ENCODE measurements around the gene CCDC102A.
A peak's percentile ranks its signal among the peaks of the same experiment; 100 is the strongest.

Gene CCDC102A

DNA sequence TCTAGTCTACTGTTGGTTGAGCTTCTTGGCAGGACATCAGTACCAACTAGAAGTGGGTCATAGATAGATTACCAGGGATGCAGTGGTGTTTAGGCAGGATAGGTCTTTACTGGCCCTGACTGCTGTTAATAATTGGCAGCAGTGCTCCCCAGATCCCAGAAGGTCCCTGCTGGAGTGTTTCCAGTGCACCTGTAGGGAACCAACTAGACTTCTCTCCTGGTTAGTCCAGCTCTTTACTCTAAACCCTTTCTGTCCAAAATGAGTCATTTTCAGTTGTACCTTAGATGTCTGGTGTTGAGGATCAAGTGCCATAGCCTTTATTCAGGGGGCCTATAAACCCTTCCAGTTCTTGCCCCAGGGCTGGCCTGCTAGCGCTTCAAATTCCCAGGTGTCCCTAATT lies 65.2 kb downstream of the CCDC102A start:
- TF ChIP-seq, protein P1, sequence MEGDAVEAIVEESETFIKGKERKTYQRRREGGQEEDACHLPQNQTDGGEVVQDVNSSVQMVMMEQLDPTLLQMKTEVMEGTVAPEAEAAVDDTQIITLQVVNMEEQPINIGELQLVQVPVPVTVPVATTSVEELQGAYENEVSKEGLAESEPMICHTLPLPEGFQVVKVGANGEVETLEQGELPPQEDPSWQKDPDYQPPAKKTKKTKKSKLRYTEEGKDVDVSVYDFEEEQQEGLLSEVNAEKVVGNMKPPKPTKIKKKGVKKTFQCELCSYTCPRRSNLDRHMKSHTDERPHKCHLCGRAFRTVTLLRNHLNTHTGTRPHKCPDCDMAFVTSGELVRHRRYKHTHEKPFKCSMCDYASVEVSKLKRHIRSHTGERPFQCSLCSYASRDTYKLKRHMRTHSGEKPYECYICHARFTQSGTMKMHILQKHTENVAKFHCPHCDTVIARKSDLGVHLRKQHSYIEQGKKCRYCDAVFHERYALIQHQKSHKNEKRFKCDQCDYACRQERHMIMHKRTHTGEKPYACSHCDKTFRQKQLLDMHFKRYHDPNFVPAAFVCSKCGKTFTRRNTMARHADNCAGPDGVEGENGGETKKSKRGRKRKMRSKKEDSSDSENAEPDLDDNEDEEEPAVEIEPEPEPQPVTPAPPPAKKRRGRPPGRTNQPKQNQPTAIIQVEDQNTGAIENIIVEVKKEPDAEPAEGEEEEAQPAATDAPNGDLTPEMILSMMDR (conservative IDR thresholded peaks at IDR 0.05; ENCODE audit: low read length), result no peak
- no peak for DNase-seq (ENCODE audit: low read depth)
- no peak overlapping the region for H3K4me3 ChIP-seq (ENCODE audit: low read length)

DNA sequence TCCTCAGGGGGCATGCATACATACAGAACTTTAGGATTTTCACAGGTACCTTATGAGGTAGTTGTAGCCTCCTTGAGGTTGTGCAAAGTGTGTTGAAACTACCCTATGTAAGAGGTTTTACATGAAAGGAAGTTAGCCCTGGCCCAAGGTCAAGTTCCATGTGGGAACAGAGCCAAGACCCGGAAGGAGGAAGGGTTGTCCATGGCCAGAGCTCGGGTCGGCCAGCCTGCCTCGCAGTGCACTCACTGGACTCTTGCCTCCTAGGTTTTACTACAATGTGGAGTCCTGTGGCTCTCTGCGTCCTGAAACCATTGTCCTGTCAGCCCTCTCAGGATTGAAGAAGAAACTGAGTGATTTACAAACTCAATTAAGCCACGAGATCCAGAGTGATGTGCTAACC lies 65.7 kb downstream of the CCDC102A start:
- no peak for DNase-seq (ENCODE audit: low read depth)
- TF ChIP-seq, protein P1 (conservative IDR thresholded peaks at IDR 0.05; ENCODE audit: low read length), result no peak

DNA sequence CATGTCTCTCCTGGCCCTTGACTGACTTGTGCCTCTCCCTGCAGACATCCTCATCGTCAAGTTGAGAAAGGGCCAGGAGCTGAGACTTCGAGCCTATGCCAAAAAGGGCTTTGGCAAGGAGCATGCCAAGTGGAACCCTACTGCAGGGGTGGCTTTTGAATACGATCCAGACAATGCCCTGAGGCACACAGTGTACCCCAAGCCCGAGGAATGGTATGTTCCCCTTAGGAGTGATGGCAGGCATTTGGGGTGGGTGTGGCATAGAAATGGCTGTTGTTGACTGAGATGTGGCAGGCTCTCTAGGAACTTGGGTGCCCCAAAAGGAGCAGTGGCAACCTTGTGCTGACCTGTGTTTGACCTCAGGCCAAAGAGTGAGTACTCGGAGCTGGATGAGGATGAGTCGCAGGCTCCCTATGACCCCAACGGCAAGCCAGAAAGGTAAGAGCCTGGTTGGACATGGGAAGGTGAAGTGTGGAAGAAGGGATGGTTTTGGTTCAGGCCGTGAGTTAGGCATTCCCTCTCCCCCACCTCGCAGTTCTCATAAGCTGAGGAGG lies 66.4 kb downstream of the CCDC102A start:
- DNase-seq (ENCODE audit: low read depth), result no peak
- no peak overlapping the region for H3K4me3 ChIP-seq (ENCODE audit: low read length)
- TF ChIP-seq, protein P1 (conservative IDR thresholded peaks at IDR 0.05; ENCODE audit: low read length), result no peak

More for the DNA sequence above, 65.7 kb downstream of the CCDC102A start:
- no peak overlapping the region for H3K4me3 ChIP-seq (ENCODE audit: low read length)

DNA sequence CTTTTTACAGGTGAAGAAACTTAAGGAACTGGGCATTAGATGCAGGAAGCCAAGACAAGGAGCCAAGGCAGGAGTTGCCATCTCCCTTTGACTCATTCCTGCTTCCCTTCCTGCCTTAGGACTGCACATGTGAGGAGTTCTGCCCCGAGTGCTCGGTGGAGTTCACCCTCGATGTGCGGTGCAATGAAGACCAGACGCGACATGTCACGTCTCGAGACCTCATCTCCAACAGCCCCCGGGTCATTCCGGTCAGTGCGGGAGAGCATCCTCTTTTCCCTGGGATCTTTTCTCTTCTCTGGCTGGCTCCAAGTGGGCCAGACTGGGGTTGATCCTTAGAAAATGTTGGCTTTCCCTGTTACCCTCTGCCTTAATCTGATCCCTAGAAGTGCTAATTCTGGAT lies 67.3 kb downstream of the CCDC102A start:
- DNase-seq (ENCODE audit: low read depth), result no peak
- H3K4me3 ChIP-seq (ENCODE audit: low read length), result no peak overlapping the region
- TF ChIP-seq, protein P1 (conservative IDR thresholded peaks at IDR 0.05; ENCODE audit: low read length), result no peak

DNA sequence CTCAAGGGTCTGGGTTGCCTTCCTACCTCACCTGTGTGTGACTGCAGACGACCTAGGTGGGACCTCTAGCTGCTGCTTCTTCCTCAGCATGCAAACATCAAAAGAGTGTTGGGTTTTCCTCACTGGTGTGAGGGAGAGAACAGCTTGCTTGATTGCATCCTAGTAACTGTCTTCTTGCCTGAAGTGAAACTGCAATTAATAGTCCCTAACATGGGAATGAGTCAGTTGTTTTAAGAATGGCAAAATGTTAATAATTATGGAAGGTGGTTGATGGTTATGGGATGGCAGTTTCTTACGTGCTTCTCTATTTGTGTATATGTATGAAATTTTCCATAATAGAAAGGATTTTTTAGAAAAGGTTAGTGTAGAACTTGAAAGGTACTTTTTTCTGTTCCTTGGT lies 68.0 kb downstream of the CCDC102A start:
- no peak overlapping the region for H3K4me3 ChIP-seq (ENCODE audit: low read length)
- TF ChIP-seq, protein P1 (conservative IDR thresholded peaks at IDR 0.05; ENCODE audit: low read length), result no peak
- DNase-seq (ENCODE audit: low read depth), result no peak

DNA sequence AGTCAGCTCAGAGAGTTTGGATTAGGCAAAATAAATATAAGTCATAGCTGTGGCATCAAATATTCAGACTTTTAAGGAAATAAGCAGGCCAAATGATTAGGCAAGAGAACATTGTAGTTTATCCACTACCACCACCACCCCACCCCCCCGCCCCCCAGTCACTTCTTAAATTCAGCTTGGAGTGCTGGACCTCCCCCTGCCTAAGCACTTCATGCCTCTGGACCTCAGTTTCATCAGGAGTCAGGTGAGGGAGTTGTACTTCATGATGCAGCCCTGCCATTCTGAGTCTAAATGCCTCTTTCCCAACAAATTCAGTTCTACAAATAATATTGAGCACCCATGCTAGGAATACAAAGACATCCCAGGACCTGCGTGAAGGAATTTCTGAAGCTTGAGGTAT lies 71.8 kb downstream of the CCDC102A start:
- H3K4me3 ChIP-seq (ENCODE audit: low read length), result no peak overlapping the region
- TF ChIP-seq, protein P1 (conservative IDR thresholded peaks at IDR 0.05; ENCODE audit: low read length), result no peak
- DNase-seq (ENCODE audit: low read depth), result no peak

DNA sequence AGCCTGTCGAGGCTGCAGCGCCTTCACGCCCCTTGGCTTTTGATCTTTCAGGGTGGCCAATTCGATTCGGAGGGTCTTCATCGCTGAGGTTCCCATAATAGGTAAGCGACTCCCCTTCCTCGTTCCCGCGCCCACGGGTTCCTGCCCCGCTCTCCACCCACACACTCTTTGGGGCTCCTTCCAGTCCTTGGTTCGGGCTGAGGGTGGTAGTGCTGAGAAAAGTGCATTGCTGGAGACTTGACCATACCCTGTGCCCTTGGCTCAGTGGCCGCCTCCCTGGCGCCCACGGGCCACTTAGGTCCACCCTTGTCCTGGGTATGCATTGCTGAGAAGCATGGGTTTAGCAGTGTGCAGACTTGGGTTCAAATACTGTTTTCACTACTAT lies 73.4 kb downstream of the CCDC102A start:
- DNase-seq (ENCODE audit: low read depth), result no peak
- TF ChIP-seq, protein P1 (conservative IDR thresholded peaks at IDR 0.05; ENCODE audit: low read length), result no peak
- peak overlapping the region; percentile 92 for H3K4me3 ChIP-seq (ENCODE audit: low read length)
